HTERT RPE-1 (cell line): ENCODE results near the gene DPM1.

Experiments used
- in situ Hi-C: fragments of 300-500 bp; cut with MboI; formaldehyde crosslinking; loops from 4 replicates; pipeline ENCODE4 v1.14.3; 2020; ENCODE audit warnings: low sequenced_read_pairs

Gene DPM1

GRCh38 chr20:50903353-50904051 lies 54.8 kb downstream of the DPM1 start:
- in situ Hi-C loops, result no loop called here

GRCh38 chr20:50901301-50901700 lies 57.0 kb downstream of the DPM1 start:
- in situ Hi-C loops, result no loop called here

- in situ Hi-C loops, result no loop called here
Measured at GRCh38 chr20:50900261-50900660, 58.1 kb downstream of the DPM1 start.

- in situ Hi-C loops, result no loop called here
Measured at GRCh38 chr20:50898475-50898874, 59.9 kb downstream of the DPM1 start.

GRCh38 chr20:50895111-50895830 lies 63.1 kb downstream of the DPM1 start:
- in situ Hi-C loops, result no loop called here

DNA sequence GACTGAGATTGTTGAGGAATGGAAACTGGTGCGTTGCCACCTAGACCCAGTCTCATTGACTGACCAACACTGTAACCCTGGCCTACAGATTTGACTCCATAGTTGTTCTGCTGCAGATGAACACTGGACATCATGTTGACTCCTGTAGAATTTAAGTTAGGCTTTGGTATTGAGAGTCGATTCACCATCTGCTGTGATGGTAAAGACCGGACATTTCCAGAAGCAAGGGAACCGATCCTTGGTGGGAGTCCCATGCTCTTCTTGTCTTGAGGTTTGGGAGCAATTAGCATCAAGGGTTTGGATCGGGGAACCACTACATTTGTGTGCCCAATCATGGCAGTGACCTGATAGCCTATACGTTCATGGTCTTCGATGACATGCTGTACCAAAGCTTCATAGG lies 64.7 kb downstream of the DPM1 start:
- in situ Hi-C loops, result no loop called here

- in situ Hi-C loops, result no loop called here
Measured at GRCh38 chr20:50892394-50892793, 65.9 kb downstream of the DPM1 start.

GRCh38 chr20:50891138-50891537 lies 67.2 kb downstream of the DPM1 start:
- in situ Hi-C loops, result no loop called here

DNA sequence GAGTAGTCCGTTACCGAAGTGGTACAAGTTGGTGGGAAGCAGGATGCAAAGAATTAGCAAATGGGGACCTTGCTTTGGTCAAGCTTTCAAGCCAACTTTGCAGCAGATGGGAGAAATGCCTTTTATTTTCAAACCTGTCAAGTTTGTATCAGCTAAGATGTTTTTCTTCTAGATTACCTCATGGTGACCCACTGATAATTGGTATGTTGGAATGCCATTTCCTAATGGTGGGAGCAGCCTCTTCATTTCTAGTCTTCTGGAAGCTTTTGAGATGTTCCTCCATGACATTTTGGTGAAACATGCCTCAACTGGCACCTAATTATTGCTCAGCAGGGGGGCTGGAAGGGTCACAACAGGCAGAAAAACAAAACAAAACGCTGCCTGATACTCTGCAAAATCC lies 70.8 kb downstream of the DPM1 start:
- in situ Hi-C loops, result no loop called here

DNA sequence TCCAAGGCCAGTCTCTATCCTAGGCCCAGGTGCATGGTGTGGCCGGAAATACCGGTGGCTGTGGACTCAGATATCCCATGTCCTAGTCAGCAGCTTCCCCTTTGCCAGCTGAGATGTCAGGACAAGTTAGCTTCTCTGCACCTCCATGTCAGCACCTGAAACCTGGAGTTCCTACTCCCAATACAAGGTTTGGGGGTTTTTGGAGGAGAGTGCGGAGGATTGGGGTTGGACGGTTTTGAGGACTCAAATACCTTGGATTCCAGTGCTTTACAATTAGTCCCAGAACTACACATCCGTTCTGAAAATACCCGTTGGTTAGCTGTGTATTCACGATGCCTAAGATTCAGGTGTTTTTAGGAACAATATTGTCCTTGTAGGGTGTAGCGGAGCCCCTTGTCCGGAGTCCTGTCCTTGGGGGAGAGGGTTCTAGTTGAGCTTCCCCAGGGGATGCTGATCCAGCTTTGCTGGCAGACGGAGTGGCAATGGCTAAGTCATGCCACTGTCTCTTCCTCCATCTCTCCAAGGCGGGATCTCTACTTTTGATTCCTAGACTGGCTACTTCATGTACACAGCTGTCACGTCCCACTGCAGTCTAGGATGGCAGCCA lies 72.0 kb downstream of the DPM1 start:
- in situ Hi-C loops, result no loop called here

- in situ Hi-C loops, result no loop called here
Measured at GRCh38 chr20:50885781-50886180, 72.6 kb downstream of the DPM1 start.

DNA sequence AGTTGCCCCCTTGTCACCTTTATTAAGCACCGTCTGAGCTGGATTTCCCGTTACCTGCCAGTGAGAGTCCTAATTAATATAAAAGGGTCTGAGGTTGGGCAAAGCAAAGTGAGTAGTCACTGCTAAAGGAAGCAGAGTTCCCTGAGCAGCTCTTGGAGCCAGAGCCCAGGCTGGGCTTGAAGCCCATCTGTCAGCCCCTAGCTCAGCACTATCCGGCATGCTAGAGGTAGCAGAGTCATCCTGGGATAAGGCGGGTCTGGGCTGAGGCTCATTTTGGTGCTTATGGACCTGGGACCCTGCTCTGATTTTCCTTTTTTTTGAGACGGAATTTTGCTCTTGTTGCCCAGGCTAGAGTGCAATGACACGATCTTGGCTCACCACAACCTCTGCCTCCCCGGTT lies 73.3 kb downstream of the DPM1 start:
- in situ Hi-C loops, result no loop called here
